Panc1 (cell line): ENCODE results near the gene SLC4A2. TPM values are rescaled to one million over a fixed set of nuclear protein-coding genes. Genes with fewer than 3 reads are reported as not detected.

Experiments
- ATAC-seq: fragments of 200-7000 bp; cut with Tn5 transposase; 2 replicates; pipeline ENCODE4 v1.9.1; 2020; ENCODE audit warnings: mild to moderate bottlenecking, moderate library complexity
- BruUV-seq: library from RNA; stranded (reverse); fragments of 400-500 nt; replicated peaks from 2 replicates; lab custom pipeline; 2021; lab: Mats Ljungman, UMichigan
- CTCF ChIA-PET: fragments of 300-600 bp; sonication (Branson Sonifier 250); formaldehyde crosslinking; loops from one replicate; lab custom pipeline; 2022; ENCODE audit warnings: antibody characterized with exemption; lab: Charles Lee
- POLR2A ChIA-PET: fragments of 300-600 bp; sonication (Branson Sonifier 250); formaldehyde crosslinking; loops from one replicate; lab custom pipeline; 2022; ENCODE audit warnings: antibody characterized with exemption; lab: Charles Lee
- DNase-seq: peaks from one replicate; pipeline ENCODE4 v3.0.0-alpha.2; 2010; ENCODE audit warnings: low read depth, low spot score
- H3K27ac ChIP-seq: 2 replicates; pipeline ENCODE4 v1.5.1; 2011; ENCODE audit warnings: mild to moderate bottlenecking, low read length, inconsistent platforms
- H3K27me3 ChIP-seq: fragments of 200-500 bp; sonication (Bioruptor generic); 2 replicates; pipeline ENCODE4 v1.6.0; 2014; ENCODE audit warnings: low read length, inconsistent platforms; ENCODE audit not compliant: control insufficient read depth, insufficient read depth
- H3K36me3 ChIP-seq: fragments of 200-500 bp; sonication (Bioruptor generic); 2 replicates; pipeline ENCODE4 v1.5.1; 2014; ENCODE audit warnings: inconsistent platforms, mild to moderate bottlenecking, low read length, moderate library complexity; ENCODE audit not compliant: control insufficient read depth, insufficient read depth
- H3K4me1 ChIP-seq: 2 replicates; pipeline ENCODE4 v1.5.1; 2011; ENCODE audit warnings: inconsistent platforms, mild to moderate bottlenecking, low read length, moderate library complexity; ENCODE audit not compliant: control insufficient read depth, insufficient read depth
- H3K4me3 ChIP-seq, 2 experiments: 2 replicates each; pipeline ENCODE4 v1.5.1; 2011 to 2012; ENCODE audit warnings: low read depth in 2 of 2, low read length in 2 of 2, mild to moderate bottlenecking in 2 of 2, inconsistent platforms in 1 of 2, moderate library complexity in 1 of 2
- H3K9me3 ChIP-seq: fragments of 200-500 bp; sonication (Bioruptor generic); 2 replicates; pipeline ENCODE4 v1.5.1; 2014; ENCODE audit warnings: low read depth, mild to moderate bottlenecking, inconsistent platforms, low read length, moderate library complexity; ENCODE audit not compliant: control insufficient read depth, insufficient read depth
- POLR2AphosphoS5 ChIP-seq: IDR thresholded peaks from 2 replicates; pipeline ENCODE4 v1.6.1; 2012; ENCODE audit warnings: mild to moderate bottlenecking, low read depth, low read length, moderate library complexity
- SIN3A ChIP-seq: IDR thresholded peaks from 2 replicates; pipeline ENCODE4 v1.6.1; 2012; ENCODE audit warnings: low read depth, mild to moderate bottlenecking, low read length, moderate library complexity, borderline replicate concordance; ENCODE audit not compliant: insufficient read depth
- TCF7L2 ChIP-seq: IDR thresholded peaks from 2 replicates; pipeline ENCODE4 v1.6.1; 2011; ENCODE audit warnings: mild to moderate bottlenecking, low read depth, low read length, inconsistent platforms
- in situ Hi-C: cut with HindIII; loops from 2 replicates; pipeline ENCODE4 v1.10.0; 2016; ENCODE audit warnings: low sequenced_read_pairs, low pct_unique_long_range_greater_than_20kb
- intact Hi-C: fragments of 100-400 bp; cut with micrococcal nuclease; formaldehyde crosslinking; loops from one replicate; pipeline ENCODE4 v1.10.0; 2022; ENCODE audit not compliant: unreplicated experiment
- total RNA-seq: library from RNA; stranded (reverse); gene quantifications from one replicate; pipeline ENCODE4 v1.2.1, GENCODE V29; 2021; ENCODE audit not compliant: unreplicated experiment
- TF ChIP-seq, protein P1 (sequence below), 2 experiments: IDR thresholded peaks; 2 replicates each; pipeline ENCODE4 v1.6.1; 2011 to 2012; ENCODE audit warnings: low read depth in 2 of 2, control low read depth in 1 of 2, low read length in 1 of 2, mild to moderate bottlenecking in 1 of 2, moderate library complexity in 1 of 2; ENCODE audit not compliant: insufficient read depth in 1 of 2
- TF ChIP-seq, protein P2 (sequence below): fragments of 450-650 bp; IDR thresholded peaks from 2 replicates; pipeline ENCODE4 v1.5.1; 2017; ENCODE audit warnings: mild to moderate bottlenecking

The SLC4A2 gene
- total RNA-seq, 1 experiment from 2014 or later, result 580 TPM

DNA sequence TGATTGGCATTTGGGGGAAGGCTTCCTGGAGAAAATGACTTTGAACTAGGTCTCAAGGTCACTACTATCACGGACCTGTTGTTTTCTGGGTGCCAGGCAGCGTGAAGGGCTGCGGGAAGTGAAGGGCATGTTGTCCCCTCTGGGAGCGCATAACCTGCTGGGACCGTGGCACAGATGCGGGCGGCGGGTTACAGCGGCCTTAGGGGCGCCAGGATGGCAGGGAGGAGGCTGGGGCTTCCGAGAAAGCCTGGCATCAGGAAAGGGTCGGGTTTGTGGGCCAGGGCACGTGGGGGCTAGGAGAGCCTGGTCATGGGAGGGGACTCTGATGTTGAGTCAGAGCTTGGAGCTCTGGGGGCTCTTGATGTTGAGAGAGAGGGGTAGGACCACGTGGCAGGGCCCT, 6.1 kb downstream of the SLC4A2 start:
- peaks cover 24% of the 10 kb centered on the region for H3K36me3 ChIP-seq
- ChIA-PET POLR2A (no interaction called here), CTCF (no interaction called here)
- ATAC-seq (no peak), DNase-seq (no peak)
- intact Hi-C loops, result no loop called here
- no TSS peak for BruUV-seq
- in situ Hi-C loops, result no loop called here
- H3K9me3 ChIP-seq, result no peaks in the 10 kb centered on the region
- no peak overlapping the region for H3K27ac ChIP-seq
- no peaks in the 10 kb centered on the region for H3K27me3 ChIP-seq
- peaks cover 24% of the 10 kb centered on the region for H3K4me1 ChIP-seq
- TF ChIP-seq TCF7L2 (no peak), POLR2AphosphoS5 (no peak), SIN3A (no peak)
- TF ChIP-seq, protein P1, sequence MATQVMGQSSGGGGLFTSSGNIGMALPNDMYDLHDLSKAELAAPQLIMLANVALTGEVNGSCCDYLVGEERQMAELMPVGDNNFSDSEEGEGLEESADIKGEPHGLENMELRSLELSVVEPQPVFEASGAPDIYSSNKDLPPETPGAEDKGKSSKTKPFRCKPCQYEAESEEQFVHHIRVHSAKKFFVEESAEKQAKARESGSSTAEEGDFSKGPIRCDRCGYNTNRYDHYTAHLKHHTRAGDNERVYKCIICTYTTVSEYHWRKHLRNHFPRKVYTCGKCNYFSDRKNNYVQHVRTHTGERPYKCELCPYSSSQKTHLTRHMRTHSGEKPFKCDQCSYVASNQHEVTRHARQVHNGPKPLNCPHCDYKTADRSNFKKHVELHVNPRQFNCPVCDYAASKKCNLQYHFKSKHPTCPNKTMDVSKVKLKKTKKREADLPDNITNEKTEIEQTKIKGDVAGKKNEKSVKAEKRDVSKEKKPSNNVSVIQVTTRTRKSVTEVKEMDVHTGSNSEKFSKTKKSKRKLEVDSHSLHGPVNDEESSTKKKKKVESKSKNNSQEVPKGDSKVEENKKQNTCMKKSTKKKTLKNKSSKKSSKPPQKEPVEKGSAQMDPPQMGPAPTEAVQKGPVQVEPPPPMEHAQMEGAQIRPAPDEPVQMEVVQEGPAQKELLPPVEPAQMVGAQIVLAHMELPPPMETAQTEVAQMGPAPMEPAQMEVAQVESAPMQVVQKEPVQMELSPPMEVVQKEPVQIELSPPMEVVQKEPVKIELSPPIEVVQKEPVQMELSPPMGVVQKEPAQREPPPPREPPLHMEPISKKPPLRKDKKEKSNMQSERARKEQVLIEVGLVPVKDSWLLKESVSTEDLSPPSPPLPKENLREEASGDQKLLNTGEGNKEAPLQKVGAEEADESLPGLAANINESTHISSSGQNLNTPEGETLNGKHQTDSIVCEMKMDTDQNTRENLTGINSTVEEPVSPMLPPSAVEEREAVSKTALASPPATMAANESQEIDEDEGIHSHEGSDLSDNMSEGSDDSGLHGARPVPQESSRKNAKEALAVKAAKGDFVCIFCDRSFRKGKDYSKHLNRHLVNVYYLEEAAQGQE (IDR thresholded peaks at IDR 0.05; ENCODE audit: insufficient read depth in 1 of 2, low read depth in 2 of 2, low read length in 1 of 2), result no peak
- TF ChIP-seq, protein P2, sequence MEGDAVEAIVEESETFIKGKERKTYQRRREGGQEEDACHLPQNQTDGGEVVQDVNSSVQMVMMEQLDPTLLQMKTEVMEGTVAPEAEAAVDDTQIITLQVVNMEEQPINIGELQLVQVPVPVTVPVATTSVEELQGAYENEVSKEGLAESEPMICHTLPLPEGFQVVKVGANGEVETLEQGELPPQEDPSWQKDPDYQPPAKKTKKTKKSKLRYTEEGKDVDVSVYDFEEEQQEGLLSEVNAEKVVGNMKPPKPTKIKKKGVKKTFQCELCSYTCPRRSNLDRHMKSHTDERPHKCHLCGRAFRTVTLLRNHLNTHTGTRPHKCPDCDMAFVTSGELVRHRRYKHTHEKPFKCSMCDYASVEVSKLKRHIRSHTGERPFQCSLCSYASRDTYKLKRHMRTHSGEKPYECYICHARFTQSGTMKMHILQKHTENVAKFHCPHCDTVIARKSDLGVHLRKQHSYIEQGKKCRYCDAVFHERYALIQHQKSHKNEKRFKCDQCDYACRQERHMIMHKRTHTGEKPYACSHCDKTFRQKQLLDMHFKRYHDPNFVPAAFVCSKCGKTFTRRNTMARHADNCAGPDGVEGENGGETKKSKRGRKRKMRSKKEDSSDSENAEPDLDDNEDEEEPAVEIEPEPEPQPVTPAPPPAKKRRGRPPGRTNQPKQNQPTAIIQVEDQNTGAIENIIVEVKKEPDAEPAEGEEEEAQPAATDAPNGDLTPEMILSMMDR, result no peak
- H3K4me3 ChIP-seq, result no peak overlapping the region

DNA sequence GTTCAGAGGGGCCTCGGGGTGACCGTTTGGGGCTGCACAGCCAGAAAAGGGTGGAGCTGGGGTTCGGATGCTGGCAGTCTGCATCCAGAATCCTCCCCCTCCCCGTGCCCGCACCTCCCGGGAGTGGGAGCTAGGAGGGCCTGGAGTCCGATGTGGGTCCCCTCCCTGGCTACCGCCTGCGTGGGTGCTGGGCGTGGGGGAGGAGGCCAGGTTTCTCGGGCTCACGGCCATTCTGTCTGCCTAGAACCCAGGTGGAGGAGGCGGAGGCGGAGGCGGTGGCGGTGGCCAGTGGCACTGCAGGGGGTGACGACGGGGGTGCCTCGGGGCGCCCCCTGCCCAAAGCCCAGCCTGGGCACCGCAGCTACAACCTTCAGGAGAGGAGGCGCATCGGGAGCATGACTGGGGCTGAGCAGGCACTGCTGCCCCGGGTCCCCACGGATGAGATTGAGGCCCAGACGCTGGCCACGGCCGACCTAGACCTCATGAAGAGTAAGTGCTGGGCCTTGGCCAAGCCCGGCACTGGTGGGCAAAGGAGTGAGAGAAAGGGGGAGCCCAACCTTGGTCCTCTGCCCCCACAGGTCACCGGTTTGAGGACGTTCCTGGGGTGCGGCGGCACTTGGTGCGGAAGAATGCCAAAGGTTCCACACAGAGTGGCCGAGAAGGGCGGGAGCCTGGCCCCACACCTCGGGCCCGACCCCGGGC, 7.0 kb downstream of the SLC4A2 start:
- CTCF ChIA-PET, result no interaction called here
- H3K27ac ChIP-seq, result no peak overlapping the region
- no peak for DNase-seq
- intact Hi-C loops (no loop called here), in situ Hi-C loops (no loop called here)
- no peak for TF ChIP-seq POLR2AphosphoS5
- TF ChIP-seq, protein P2, result no peak
- TF ChIP-seq, protein P1 (IDR thresholded peaks at IDR 0.05; ENCODE audit: insufficient read depth in 1 of 2, low read depth in 2 of 2, low read length in 1 of 2), result no peak
- TF ChIP-seq SIN3A, result no peak
- no peak for TF ChIP-seq TCF7L2
- H3K4me1 ChIP-seq, result peaks cover 17% of the 10 kb centered on the region
- no peaks in the 10 kb centered on the region for H3K9me3 ChIP-seq
- POLR2A ChIA-PET, result no interaction called here
- no TSS peak for BruUV-seq
- no peak for ATAC-seq
- H3K4me3 ChIP-seq, result no peak overlapping the region
- H3K36me3 ChIP-seq, result peaks cover 24% of the 10 kb centered on the region
- H3K27me3 ChIP-seq, result no peaks in the 10 kb centered on the region
